NCI-H510A (cell line): ENCODE data around the gene DSTYK.
"Not testable (repeated sequence)": the region's sequence is repeated elsewhere in the genome, so short reads cannot be mapped to it uniquely, and the experiment has no call there.

Source experiments
- DNase-seq: peaks from one replicate; lab custom pipeline; 2025; lab: John Stamatoyannopoulos, UW

Gene DSTYK

GRCh38 chr1:205240118-205240517 lies 28.6 kb upstream of the DSTYK start:
- no peak for DNase-seq

GRCh38 chr1:205239078-205239477 lies 27.6 kb upstream of the DSTYK start:
- DNase-seq: no peak

GRCh38 chr1:205237526-205238484 lies 26.3 kb upstream of the DSTYK start:
- no peak for DNase-seq

GRCh38 chr1:205236951-205237475 lies 25.5 kb upstream of the DSTYK start:
- DNase-seq: no peak

GRCh38 chr1:205236526-205236925 lies 25.0 kb upstream of the DSTYK start:
- no peak for DNase-seq

GRCh38 chr1:205235951-205236350 lies 24.4 kb upstream of the DSTYK start:
- DNase-seq: no peak

GRCh38 chr1:205233986-205234385 lies 22.5 kb upstream of the DSTYK start:
- not testable (repeated sequence) for DNase-seq

GRCh38 chr1:205232945-205233397 lies 21.5 kb upstream of the DSTYK start:
- no peak for DNase-seq

- DNase-seq: no peak
Observed at GRCh38 chr1:205232127-205232820, 20.8 kb upstream of the DSTYK start.

GRCh38 chr1:205230982-205231381 lies 19.5 kb upstream of the DSTYK start:
- no peak for DNase-seq

GRCh38 chr1:205229916-205230700 lies 18.6 kb upstream of the DSTYK start:
- peak; percentile 38 for DNase-seq

- DNase-seq: peak; percentile 82
Observed at GRCh38 chr1:205229399-205229871, 17.9 kb upstream of the DSTYK start.

GRCh38 chr1:205228093-205228521 lies 16.6 kb upstream of the DSTYK start:
- no peak for DNase-seq

- DNase-seq: peak; percentile 81
Observed at GRCh38 chr1:205227584-205228013, 16.1 kb upstream of the DSTYK start, which contains the start of gene TMCC2. Gene TMCC2, plus strand, starts transcription at chr1:205227946. Its CDS starts 619 bp downstream, at chr1:205228565.

GRCh38 chr1:205226868-205227583 lies 15.5 kb upstream of the DSTYK start:
- DNase-seq: no peak

- no peak for DNase-seq
Observed at GRCh38 chr1:205225901-205226765, 14.6 kb upstream of the DSTYK start.

- DNase-seq: no peak
Observed at GRCh38 chr1:205224736-205225135, 13.2 kb upstream of the DSTYK start.

- DNase-seq: no peak
Observed at GRCh38 chr1:205220421-205220820, 8.9 kb upstream of the DSTYK start.

- no peak for DNase-seq
Observed at GRCh38 chr1:205217418-205217817, 5.9 kb upstream of the DSTYK start.

- no peak for DNase-seq
Observed at GRCh38 chr1:205216588-205216987, 5.1 kb upstream of the DSTYK start.
